GM12801 (cell line): Measurements from ENCODE around the gene BIN1.

Experiments
- TF ChIP-seq, protein P1 (sequence below): IDR thresholded peaks from one replicate; pipeline ENCODE4 v1.5.1; 2011; ENCODE audit warnings: control low read depth; ENCODE audit not compliant: insufficient read length; ENCODE audit errors: extremely low read depth

Gene BIN1

GRCh38 chr2:127057371-127058245 is 49.3 kb downstream of the BIN1 start:
- TF ChIP-seq, protein P1, sequence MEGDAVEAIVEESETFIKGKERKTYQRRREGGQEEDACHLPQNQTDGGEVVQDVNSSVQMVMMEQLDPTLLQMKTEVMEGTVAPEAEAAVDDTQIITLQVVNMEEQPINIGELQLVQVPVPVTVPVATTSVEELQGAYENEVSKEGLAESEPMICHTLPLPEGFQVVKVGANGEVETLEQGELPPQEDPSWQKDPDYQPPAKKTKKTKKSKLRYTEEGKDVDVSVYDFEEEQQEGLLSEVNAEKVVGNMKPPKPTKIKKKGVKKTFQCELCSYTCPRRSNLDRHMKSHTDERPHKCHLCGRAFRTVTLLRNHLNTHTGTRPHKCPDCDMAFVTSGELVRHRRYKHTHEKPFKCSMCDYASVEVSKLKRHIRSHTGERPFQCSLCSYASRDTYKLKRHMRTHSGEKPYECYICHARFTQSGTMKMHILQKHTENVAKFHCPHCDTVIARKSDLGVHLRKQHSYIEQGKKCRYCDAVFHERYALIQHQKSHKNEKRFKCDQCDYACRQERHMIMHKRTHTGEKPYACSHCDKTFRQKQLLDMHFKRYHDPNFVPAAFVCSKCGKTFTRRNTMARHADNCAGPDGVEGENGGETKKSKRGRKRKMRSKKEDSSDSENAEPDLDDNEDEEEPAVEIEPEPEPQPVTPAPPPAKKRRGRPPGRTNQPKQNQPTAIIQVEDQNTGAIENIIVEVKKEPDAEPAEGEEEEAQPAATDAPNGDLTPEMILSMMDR = no peak

DNA sequence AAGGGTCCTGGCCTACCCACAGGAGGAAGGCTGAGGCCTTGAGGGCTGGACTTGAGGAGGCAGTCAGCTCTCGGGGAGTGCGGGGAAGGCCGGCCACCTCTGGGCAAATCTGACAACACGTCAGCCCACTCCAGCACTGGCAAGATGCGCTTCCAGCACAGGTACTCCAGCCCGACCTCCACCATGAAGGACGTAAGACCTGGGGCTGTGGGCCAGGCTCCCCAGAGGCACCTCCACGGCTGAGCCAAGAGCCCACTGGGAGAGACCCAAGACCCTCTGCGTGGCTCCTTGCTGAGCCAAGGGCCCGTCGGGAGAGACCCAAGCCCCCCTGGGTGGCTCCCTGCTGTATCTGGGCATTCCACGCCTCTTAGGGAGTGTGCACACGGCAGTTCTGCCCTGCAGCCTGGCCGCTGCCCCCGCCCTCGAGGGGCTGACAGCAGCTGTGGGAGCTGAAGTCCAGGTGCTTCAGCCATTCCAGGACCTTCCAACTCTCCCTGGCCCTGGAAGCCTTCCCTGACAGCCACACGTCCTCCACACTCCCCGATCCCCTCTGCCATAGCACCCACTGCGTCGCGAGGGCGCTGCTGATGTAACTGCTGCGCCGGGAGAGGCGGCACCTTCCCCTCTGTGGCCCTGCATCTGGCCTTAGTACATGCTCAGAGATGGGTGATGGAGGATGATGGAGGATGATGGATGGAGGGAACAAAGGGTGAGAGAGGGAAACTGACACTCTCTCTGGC is 50.2 kb downstream of the BIN1 start:
- TF ChIP-seq, protein P1 = no peak

- TF ChIP-seq, protein P1 = no peak
Measured at GRCh38 chr2:127056086-127056485, 50.9 kb downstream of the BIN1 start.

GRCh38 chr2:127055786-127056076 is 51.2 kb downstream of the BIN1 start:
- TF ChIP-seq, protein P1 = no peak

- TF ChIP-seq, protein P1 = no peak
Measured at GRCh38 chr2:127054996-127055785, 51.8 kb downstream of the BIN1 start.

GRCh38 chr2:127054604-127054930 is 52.4 kb downstream of the BIN1 start:
- TF ChIP-seq, protein P1 = no peak
